Measurements from ENCODE around the gene PPP1R8. TPM values are rescaled to one million over a fixed set of nuclear protein-coding genes. Genes with fewer than 3 reads are reported as not detected.

PPP1R8 gene
- total and polyA plus RNA-seq, 10 of the 15 experiments (the other 5 are each of a cell fraction or from before 2014, with no cell fraction given) = 10.2 to 77.0 (median 53.0) TPM

DNA sequence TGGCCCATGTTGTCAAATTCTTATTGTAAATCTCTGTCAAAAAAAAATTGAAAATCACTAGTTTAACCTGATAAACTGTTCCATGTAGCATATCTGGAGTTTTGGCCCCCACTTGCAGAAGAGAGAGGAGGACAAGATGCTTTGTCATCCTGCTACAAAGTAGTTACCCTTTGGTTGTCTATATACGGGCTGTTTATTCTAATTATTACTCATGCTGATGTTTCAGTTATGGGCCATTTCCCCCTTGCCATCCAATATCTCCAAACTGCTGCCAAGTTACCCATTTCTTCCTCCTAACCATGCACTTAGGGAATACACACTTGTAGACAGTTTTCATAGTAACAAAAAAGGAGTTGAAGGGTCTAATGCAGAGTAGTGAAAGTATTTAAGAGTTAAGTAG, 35.0 kb upstream of the PPP1R8 start (continued):
- TF ChIP-seq CEBPB (IDR thresholded peaks at IDR 0.05; ENCODE audit: borderline replicate concordance in 1 of 2, low read depth in 2 of 2, low read length in 2 of 2) (no peak), IKZF1 (conservative IDR thresholded peaks at IDR 0.05) (no peak), HDAC2 (IDR thresholded peaks at IDR 0.05) (no peak)

DNA sequence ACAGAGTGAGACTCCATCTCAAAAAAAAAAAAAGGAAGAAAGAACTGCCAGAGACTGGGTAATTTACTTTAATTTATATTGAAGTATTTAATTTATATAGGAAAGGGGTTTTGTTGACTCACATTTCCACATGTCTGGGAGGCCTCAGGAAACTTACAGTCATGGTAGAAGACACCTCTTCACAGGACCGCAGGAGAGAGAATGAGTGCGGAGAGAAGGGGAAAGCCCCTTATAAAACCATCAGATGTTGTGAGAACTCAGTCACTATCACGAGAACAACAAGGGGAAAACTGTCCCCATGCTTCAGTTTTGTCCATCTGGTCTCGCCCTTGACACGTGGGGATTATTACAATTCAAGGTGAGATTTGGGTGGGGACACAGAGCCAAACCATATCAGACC, 25.8 kb upstream of the PPP1R8 start:
- intact Hi-C loops (cut with micrococcal nuclease; ENCODE audit: unreplicated experiment) = no loop called here
- no peak overlapping the region for H3K4me2 ChIP-seq (ENCODE audit: control insufficient read depth, insufficient read depth)
- SMC1A ChIA-PET (ENCODE audit: uncharacterized antibody, unreplicated experiment) = interaction anchor here (0.8 to 1.3 kb wide), 2 partner anchors 28 to 30 kb away, joined by 3 to 4 read pairs; no protein-coding TSS in a partner anchor
- H4K20me1 ChIP-seq (ENCODE audit: control insufficient read depth, insufficient read depth) = no peaks in the 10 kb centered on the region
- RAD21 ChIA-PET (ENCODE audit: unreplicated experiment) = interaction anchor here (1.6 kb wide), 1 partner anchor 135 kb away, joined by 4 read pairs; no protein-coding TSS in a partner anchor
- peaks cover 5 to 19% of the 10 kb centered on the region in 2 experiments for H3K36me3 ChIP-seq (ENCODE audit: control insufficient read depth in 2 of 2, insufficient read depth in 2 of 2, low read length in 1 of 2)
- H3K9ac ChIP-seq (ENCODE audit: control insufficient read depth, insufficient read depth, low read length) = no peak overlapping the region
- no peaks in the 10 kb centered on the region for H3K4me1 ChIP-seq (ENCODE audit: control insufficient read depth, insufficient read depth, low read length)
- no peak overlapping the region for H2AFZ ChIP-seq (ENCODE audit: control insufficient read depth, low read depth, low read length)
- H3K9me3 ChIP-seq (replicated peaks; ENCODE audit: control insufficient read depth, insufficient read depth, low read length) = no peaks in the 10 kb centered on the region
- DNase-seq (ENCODE audit: low read depth, low spot score) = no peak
- no peak for ATAC-seq
- FAIRE-seq = no peak
- WGBS (ENCODE audit: insufficient coverage, insufficient replicate concordance, low lambda C conversion rate, missing lambda C conversion rate) = 90% methylated on average over 5 of the region's 5 CpGs
- TF ChIP-seq, protein P1, sequence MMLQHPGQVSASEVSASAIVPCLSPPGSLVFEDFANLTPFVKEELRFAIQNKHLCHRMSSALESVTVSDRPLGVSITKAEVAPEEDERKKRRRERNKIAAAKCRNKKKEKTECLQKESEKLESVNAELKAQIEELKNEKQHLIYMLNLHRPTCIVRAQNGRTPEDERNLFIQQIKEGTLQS (IDR thresholded peaks at IDR 0.05; ENCODE audit: borderline replicate concordance, extremely low read depth, low read depth, low read length) = no peak
- no peak for TF ChIP-seq SREBF1 (IDR thresholded peaks at IDR 0.05; ENCODE audit: low read length)
- TF ChIP-seq DPF2 (IDR thresholded peaks at IDR 0.05) = no peak
- no peak for TF ChIP-seq STAT1 (conservative IDR thresholded peaks at IDR 0.05)
- TF ChIP-seq SIX5 (IDR thresholded peaks at IDR 0.05; ENCODE audit: low read depth, low read length, severe bottlenecking) = no peak
- TF ChIP-seq TCF12 (IDR thresholded peaks at IDR 0.05; ENCODE audit: low read depth, low read length) = no peak
- TF ChIP-seq NFIC (IDR thresholded peaks at IDR 0.05; ENCODE audit: low read depth, low read length) = no peak
- TF ChIP-seq BHLHE40 (IDR thresholded peaks at IDR 0.05; ENCODE audit: borderline replicate concordance in 1 of 2, low read depth in 2 of 2, low read length in 1 of 2) = no peak
- TF ChIP-seq KLF5 (IDR thresholded peaks at IDR 0.05; ENCODE audit: partially characterized antibody) = no peak
- no peak for TF ChIP-seq BRCA1 (IDR thresholded peaks at IDR 0.05; ENCODE audit: low read depth, low read length)
- no TSS peak for BruUV-seq (replicated peaks)
- CTCF ChIA-PET = interaction anchor here (0.6 to 1.4 kb wide), 2 partner anchors 63 to 135 kb away, joined by 3 read pairs; no protein-coding TSS in a partner anchor
- no peak overlapping the region for H3K4me3 ChIP-seq
- in situ Hi-C loops (cut with MboI) = no loop called here
- H3K27ac ChIP-seq (ENCODE audit: control insufficient read depth, insufficient read depth) = no peak overlapping the region
- no peaks in the 10 kb centered on the region for H3K27me3 ChIP-seq (replicated peaks in 1 of 2; ENCODE audit: control insufficient read depth in 2 of 2, insufficient read depth in 2 of 2, low read length in 1 of 2)
- POLR2A ChIA-PET = no interaction called here
- H3K79me2 ChIP-seq (ENCODE audit: control insufficient read depth, insufficient read depth, low read length) = no peaks in the 10 kb centered on the region
